Measurements from ENCODE around the gene TH.

TH gene

DNA sequence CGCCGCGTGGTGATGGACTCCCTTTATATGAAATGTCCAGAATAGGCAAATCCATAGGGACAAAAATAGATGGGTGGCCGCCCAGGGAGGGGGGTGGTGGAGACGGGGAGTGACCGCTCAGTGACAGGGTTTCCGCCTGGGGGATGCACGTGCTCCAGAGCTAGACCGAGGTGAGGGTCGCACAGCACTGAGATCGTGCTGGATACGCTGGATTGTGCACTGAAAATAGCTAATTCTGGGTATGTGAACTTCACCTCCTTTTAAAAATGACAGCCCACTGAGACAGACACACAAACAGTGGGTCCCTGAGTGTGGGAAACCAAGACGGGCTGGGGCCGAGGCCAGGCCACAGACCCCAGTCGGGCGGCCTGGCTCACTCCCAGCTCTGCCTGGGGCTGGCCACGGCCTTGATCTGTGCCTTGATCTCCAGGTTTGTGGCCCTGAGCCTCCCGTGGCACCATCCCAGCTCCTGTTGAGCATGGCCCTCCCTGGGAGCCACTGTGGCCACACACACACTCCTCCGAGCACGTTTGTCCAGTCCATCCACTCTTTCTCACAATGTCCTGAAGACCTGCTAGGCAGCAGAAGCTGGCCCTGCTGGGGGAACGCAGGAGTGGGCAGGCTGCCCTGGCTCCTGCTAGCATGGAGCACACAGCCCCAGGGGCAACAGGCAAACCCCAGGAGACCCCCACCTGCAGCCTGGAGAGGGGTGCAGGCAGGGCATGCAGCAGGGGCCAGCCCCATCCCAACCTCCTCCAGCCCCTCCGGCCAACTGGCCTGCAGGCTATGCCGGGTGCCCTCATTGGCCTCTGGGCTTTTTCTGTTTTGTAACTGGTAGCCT lies 41.0 kb upstream of the TH start:
- no peak overlapping the region for H3K4me2 ChIP-seq (ENCODE audit: low read length)
- H3K27ac ChIP-seq (ENCODE audit: low read depth, low read length), result no peak overlapping the region
- no peaks in the 10 kb centered on the region for H3K4me1 ChIP-seq (ENCODE audit: control insufficient read depth, low read length)

DNA sequence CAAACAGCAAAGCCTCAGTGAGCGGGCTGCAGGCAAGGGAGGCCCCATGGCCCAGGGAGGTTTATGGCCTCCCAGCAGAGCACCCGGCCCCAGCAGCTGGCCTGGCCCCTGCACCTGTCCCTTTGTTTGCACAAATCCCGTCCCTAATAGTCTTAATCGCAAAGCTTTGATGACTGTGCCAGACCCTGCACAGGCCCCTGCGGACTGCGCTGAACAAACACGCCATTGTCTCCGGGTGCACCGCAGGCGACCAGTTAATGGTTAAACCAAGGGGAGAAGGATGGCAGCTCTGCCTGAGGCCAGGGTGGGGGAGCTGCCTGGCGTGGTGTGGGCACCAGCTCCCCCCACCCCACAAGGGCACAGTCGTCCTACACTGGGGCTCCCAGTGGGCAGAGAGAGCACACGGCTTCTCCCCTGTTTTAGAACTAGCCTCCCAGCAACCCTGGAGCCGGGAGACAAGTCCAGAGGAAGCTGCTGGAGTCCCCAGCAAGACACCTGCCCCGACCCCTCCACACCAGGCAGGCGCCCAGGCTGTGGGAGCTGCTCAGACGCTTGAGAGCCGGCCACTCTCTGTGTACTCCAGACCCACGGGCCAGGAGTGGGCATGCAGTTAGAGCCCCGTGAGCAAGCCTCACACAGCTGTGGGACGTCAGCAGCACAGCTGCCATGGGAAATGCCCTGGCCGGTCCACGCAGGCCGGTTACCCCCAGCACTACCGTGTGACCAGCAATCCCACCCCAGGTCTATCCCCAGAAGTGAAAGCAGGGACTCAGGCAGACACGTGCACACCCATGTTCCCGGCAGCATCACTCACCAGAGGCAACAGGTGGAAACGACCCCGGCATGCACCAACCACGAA lies 39.7 kb upstream of the TH start:
- TF ChIP-seq EZH2phosphoT487 (IDR thresholded peaks at IDR 0.05; ENCODE audit: borderline replicate concordance, low read length), result no peak
- TF ChIP-seq, protein P1, sequence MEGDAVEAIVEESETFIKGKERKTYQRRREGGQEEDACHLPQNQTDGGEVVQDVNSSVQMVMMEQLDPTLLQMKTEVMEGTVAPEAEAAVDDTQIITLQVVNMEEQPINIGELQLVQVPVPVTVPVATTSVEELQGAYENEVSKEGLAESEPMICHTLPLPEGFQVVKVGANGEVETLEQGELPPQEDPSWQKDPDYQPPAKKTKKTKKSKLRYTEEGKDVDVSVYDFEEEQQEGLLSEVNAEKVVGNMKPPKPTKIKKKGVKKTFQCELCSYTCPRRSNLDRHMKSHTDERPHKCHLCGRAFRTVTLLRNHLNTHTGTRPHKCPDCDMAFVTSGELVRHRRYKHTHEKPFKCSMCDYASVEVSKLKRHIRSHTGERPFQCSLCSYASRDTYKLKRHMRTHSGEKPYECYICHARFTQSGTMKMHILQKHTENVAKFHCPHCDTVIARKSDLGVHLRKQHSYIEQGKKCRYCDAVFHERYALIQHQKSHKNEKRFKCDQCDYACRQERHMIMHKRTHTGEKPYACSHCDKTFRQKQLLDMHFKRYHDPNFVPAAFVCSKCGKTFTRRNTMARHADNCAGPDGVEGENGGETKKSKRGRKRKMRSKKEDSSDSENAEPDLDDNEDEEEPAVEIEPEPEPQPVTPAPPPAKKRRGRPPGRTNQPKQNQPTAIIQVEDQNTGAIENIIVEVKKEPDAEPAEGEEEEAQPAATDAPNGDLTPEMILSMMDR (IDR thresholded peaks at IDR 0.05; ENCODE audit: low read depth, low read length, poor library complexity, severe bottlenecking), result no peak
- no peaks in the 10 kb centered on the region for H3K36me3 ChIP-seq (ENCODE audit: control insufficient read depth, low read length)

More for the DNA sequence above, 41.0 kb upstream of the TH start:
- Histone ChIP-seq H3K9me2 (replicated peaks; ENCODE audit: control insufficient read depth, low read length) (no peaks in the 10 kb centered on the region), H3K27me3 (ENCODE audit: control insufficient read depth, low read length) (no peaks in the 10 kb centered on the region), H3K4me3 (ENCODE audit: low read length) (no peak overlapping the region), H4K20me1 (ENCODE audit: control insufficient read depth, insufficient read depth, low read depth, low read length) (no peaks in the 10 kb centered on the region), H3F3A (ENCODE audit: control insufficient read depth, insufficient read depth) (no peaks in the 10 kb centered on the region), H3K36me3 (ENCODE audit: control insufficient read depth, low read length) (no peaks in the 10 kb centered on the region), H3K79me2 (ENCODE audit: control insufficient read depth, low read length) (no peaks in the 10 kb centered on the region), H3K9me3 (ENCODE audit: control insufficient read depth, insufficient read depth, low read length) (no peaks in the 10 kb centered on the region)
- TF ChIP-seq EZH2phosphoT487 (IDR thresholded peaks at IDR 0.05; ENCODE audit: borderline replicate concordance, low read length), result no peak
- TF ChIP-seq, protein P1 (IDR thresholded peaks at IDR 0.05; ENCODE audit: low read depth, low read length, poor library complexity, severe bottlenecking), result no peak

DNA sequence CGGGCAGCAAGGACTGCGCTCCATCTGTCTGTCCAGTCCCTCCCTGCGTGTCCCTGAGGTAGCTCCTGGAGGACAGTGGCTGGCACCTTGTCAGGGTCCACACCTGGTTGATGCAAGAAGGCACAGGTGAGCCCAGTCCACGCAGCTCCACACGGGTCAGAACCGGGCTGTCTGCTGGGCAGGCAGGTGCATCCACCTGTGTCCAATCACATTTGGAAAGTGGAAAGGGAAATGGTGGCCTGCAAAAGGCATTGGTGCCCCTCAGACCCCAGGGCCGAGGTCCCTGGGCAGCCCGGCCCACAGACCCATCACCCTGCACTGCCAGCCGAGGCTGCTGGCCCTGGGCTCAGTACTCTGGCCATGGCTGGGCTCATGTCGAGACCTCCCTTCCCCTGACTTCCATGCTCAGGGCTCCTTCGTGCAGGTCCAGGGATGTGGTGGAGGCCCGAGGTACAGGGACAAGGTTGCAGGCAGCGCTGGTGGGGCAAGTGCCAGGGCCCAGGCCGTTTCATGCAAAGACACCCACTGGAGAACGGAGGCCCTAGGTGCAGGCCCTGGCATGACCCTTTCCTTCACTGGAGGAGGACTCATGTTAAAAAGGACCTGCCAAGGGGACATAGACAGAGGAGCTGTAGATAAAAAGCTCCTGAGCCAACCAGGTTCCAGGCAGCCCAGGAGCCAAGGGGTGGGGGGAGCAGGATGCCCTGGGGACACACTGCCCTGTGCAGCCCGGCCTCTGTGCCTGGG lies 38.9 kb upstream of the TH start:
- TF ChIP-seq EZH2phosphoT487 (IDR thresholded peaks at IDR 0.05; ENCODE audit: borderline replicate concordance, low read length), result no peak
- TF ChIP-seq, protein P1 (IDR thresholded peaks at IDR 0.05; ENCODE audit: low read depth, low read length, poor library complexity, severe bottlenecking), result no peak
- Histone ChIP-seq H3K27me3 (ENCODE audit: control insufficient read depth, low read length) (no peaks in the 10 kb centered on the region), H3F3A (ENCODE audit: control insufficient read depth, insufficient read depth) (no peaks in the 10 kb centered on the region), H3K36me3 (ENCODE audit: control insufficient read depth, low read length) (no peaks in the 10 kb centered on the region), H3K4me1 (ENCODE audit: control insufficient read depth, low read length) (no peaks in the 10 kb centered on the region), H4K20me1 (ENCODE audit: control insufficient read depth, insufficient read depth, low read depth, low read length) (no peaks in the 10 kb centered on the region), H3K27ac (ENCODE audit: low read depth, low read length) (no peak overlapping the region), H3K9me2 (replicated peaks; ENCODE audit: control insufficient read depth, low read length) (no peaks in the 10 kb centered on the region), H3K4me3 (ENCODE audit: low read length) (no peak overlapping the region), H3K9me3 (ENCODE audit: control insufficient read depth, insufficient read depth, low read length) (no peaks in the 10 kb centered on the region), H3K79me2 (ENCODE audit: control insufficient read depth, low read length) (no peaks in the 10 kb centered on the region), H3K4me2 (ENCODE audit: low read length) (no peak overlapping the region)

More for the DNA sequence above, 39.7 kb upstream of the TH start:
- Histone ChIP-seq H3K79me2 (ENCODE audit: control insufficient read depth, low read length) (no peaks in the 10 kb centered on the region), H3K27ac (ENCODE audit: low read depth, low read length) (no peak overlapping the region), H3K9me3 (ENCODE audit: control insufficient read depth, insufficient read depth, low read length) (no peaks in the 10 kb centered on the region), H3F3A (ENCODE audit: control insufficient read depth, insufficient read depth) (no peaks in the 10 kb centered on the region), H3K27me3 (ENCODE audit: control insufficient read depth, low read length) (no peaks in the 10 kb centered on the region), H3K4me2 (ENCODE audit: low read length) (no peak overlapping the region), H3K4me3 (ENCODE audit: low read length) (no peak overlapping the region), H3K9me2 (replicated peaks; ENCODE audit: control insufficient read depth, low read length) (no peaks in the 10 kb centered on the region), H4K20me1 (ENCODE audit: control insufficient read depth, insufficient read depth, low read depth, low read length) (no peaks in the 10 kb centered on the region), H3K4me1 (ENCODE audit: control insufficient read depth, low read length) (no peaks in the 10 kb centered on the region)

Measured in DOHH2 (cell line).